ENCODE data around the gene PAGR1. TPM values are rescaled to one million over a fixed set of nuclear protein-coding genes. Genes with fewer than 3 reads are reported as not detected.
"Not testable (repeated sequence)": the region's sequence is repeated elsewhere in the genome, so short reads cannot be mapped to it uniquely, and the experiment has no call there.

Gene PAGR1
- total RNA-seq, result 22.3 to 40.2 TPM (median 23.0 TPM) in 3 replicates
- long read RNA-seq, transcript PAGR1-201 (3 exons, 1,702 nt), result major isoform, 124 of 124 reads
- long read RNA-seq, partial matches to known transcripts, result 0 of 124 reads
- long read RNA-seq, other reads (novel, unspliced or antisense), result 0 of 124 reads

DNA sequence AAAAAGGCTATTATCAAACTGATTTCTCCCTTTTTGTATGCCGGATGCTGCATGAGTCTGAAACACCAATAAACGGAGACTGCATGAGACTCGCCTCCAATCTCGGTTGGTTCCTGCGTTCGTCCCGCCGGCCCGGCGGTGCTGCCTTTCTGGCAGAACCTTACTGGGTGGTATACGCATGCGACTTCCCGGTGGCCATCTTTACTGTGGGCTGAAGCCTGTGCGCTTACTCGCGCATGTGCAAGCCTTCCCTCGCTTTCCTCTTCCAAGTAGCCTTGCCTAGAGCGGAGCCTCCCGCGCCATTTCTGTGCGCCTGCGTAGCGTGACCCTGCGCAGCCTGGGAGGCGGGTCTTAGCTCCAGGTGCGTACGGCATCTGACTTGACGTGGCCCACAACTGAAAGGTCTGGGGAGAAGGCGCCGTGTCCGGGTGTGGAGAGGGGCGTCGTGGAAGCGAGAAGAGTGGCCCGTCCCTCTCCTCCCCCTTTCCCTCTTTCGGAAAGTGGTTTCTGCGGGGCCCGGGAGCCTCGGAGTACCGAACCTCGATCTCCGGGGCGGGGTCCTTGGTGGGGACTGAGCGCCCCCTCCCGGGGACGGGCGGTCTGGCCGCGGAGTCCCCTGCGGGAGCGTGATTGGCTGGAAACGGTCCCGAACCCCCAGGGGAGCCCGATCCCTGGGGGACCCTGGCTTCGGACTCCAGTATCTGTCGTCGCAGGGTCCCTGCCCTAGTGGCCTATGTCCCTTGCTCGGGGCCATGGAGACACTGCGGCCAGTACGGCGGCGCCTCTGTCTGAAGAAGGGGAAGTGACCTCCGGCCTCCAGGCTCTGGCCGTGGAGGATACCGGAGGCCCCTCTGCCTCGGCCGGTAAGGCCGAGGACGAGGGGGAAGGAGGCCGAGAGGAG is at the start of gene PAGR1:
PAGR1 (plus strand) TSS at position 360 of the 901 bp plus-strand sequence; CDS start at position 734, 374 bp downstream.
- H3K4me1 Mint-ChIP-seq (ENCODE audit: low read depth), result peaks cover 69% of the 10 kb centered on the region

DNA sequence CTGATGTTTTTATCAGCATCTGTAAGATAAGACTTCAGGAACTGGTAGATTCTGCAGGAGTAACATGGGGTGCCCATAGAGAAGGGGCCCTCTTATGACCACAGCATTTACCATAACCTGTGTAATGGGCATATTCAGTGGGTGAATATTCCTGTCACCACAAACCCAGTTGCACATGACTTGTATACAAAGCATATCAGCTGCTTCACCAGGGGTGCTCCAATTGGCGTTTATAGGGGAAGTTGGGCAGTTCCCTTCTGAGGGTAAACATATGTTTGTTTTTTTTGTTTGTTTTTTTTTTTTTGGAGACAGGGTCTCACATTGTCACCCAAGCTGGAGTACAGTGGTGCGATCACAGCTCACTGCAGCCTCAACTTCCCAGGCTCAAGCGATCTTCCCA is 49.4 kb upstream of the PAGR1 start:
- Mint-ChIP-seq H3K27ac (ENCODE audit: unreplicated experiment) (no peak overlapping the region), H3K4me3 (ENCODE audit: unreplicated experiment) (no peak overlapping the region), H3K27me3 (ENCODE audit: low read depth) (peaks cover 8% of the 10 kb centered on the region), H3K9me3 (ENCODE audit: low read depth) (no peaks in the 10 kb centered on the region), H3K36me3 (ENCODE audit: low read depth) (no peaks in the 10 kb centered on the region), H3K4me1 (ENCODE audit: low read depth) (no peaks in the 10 kb centered on the region)
- TF ChIP-seq CTCF (IDR thresholded peaks at IDR 0.05), result no peak
- DNase-seq (ENCODE audit: low spot score), result no peak

More for the DNA sequence above, at the start of gene PAGR1:
- Mint-ChIP-seq H3K27ac (ENCODE audit: unreplicated experiment) (peak within 1 kb of the TSS; percentile 95), H3K9me3 (ENCODE audit: low read depth) (no peaks in the 10 kb centered on the region), H3K4me3 (ENCODE audit: unreplicated experiment) (peak within 1 kb of the TSS; percentile 88), H3K36me3 (ENCODE audit: low read depth) (peaks cover 11% of the 10 kb centered on the region), H3K27me3 (ENCODE audit: low read depth) (no peaks in the 10 kb centered on the region)
- DNase-seq (ENCODE audit: low spot score), result no peak
- TF ChIP-seq CTCF (IDR thresholded peaks at IDR 0.05), result peak; percentile 99

- no peak for DNase-seq (ENCODE audit: low spot score)
- no peak overlapping the region for H3K4me3 Mint-ChIP-seq (ENCODE audit: unreplicated experiment)
- H3K9me3 Mint-ChIP-seq (ENCODE audit: low read depth), result no peaks in the 10 kb centered on the region
- H3K27me3 Mint-ChIP-seq (ENCODE audit: low read depth), result peaks cover 8% of the 10 kb centered on the region
- H3K27ac Mint-ChIP-seq (ENCODE audit: unreplicated experiment), result no peak overlapping the region
- H3K4me1 Mint-ChIP-seq (ENCODE audit: low read depth), result no peaks in the 10 kb centered on the region
- no peaks in the 10 kb centered on the region for H3K36me3 Mint-ChIP-seq (ENCODE audit: low read depth)
- TF ChIP-seq CTCF (IDR thresholded peaks at IDR 0.05), result no peak
Measured at GRCh38 chr16:29767062-29767461, 48.9 kb upstream of the PAGR1 start.

DNA sequence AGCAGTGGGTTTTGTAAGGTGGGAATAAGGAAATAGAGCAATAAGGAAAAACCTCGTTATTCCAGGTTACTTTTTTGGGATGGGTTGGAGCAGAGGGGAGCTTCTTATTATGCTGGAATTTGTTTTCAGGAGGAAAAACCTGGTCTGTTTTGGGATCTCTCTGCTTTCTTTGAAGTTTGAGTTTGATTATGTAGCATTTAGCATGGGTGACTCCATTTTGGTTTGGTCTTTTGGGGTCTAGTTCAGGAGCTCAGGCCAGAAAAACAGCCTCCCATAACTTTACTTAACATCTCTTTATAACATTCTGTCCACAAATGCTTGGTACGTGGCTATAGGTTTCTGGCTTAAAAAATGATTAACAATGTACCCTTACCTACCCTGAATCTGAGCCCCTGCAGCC is 46.4 kb upstream of the PAGR1 start:
- H3K36me3 Mint-ChIP-seq (ENCODE audit: low read depth), result no peaks in the 10 kb centered on the region
- TF ChIP-seq CTCF (IDR thresholded peaks at IDR 0.05), result no peak
- no peak for DNase-seq (ENCODE audit: low spot score)
- H3K27ac Mint-ChIP-seq (ENCODE audit: unreplicated experiment), result no peak overlapping the region
- H3K9me3 Mint-ChIP-seq (ENCODE audit: low read depth), result no peaks in the 10 kb centered on the region
- peaks cover 7% of the 10 kb centered on the region for H3K27me3 Mint-ChIP-seq (ENCODE audit: low read depth)
- no peaks in the 10 kb centered on the region for H3K4me1 Mint-ChIP-seq (ENCODE audit: low read depth)
- no peak overlapping the region for H3K4me3 Mint-ChIP-seq (ENCODE audit: unreplicated experiment)

GRCh38 chr16:29770250-29770929 is 45.6 kb upstream of the PAGR1 start:
- H3K4me3 Mint-ChIP-seq (ENCODE audit: unreplicated experiment), result no peak overlapping the region
- no peak for DNase-seq (ENCODE audit: low spot score)
- H3K9me3 Mint-ChIP-seq (ENCODE audit: low read depth), result no peaks in the 10 kb centered on the region
- H3K36me3 Mint-ChIP-seq (ENCODE audit: low read depth), result no peaks in the 10 kb centered on the region
- no peak for TF ChIP-seq CTCF (IDR thresholded peaks at IDR 0.05)
- H3K27ac Mint-ChIP-seq (ENCODE audit: unreplicated experiment), result no peak overlapping the region
- peaks cover 4% of the 10 kb centered on the region for H3K27me3 Mint-ChIP-seq (ENCODE audit: low read depth)
- H3K4me1 Mint-ChIP-seq (ENCODE audit: low read depth), result no peaks in the 10 kb centered on the region

GRCh38 chr16:29772330-29772729 is 43.6 kb upstream of the PAGR1 start:
- not testable (repeated sequence) for H3K4me3 Mint-ChIP-seq (ENCODE audit: unreplicated experiment); DNase-seq (ENCODE audit: low spot score); H3K36me3 Mint-ChIP-seq (ENCODE audit: low read depth); H3K9me3 Mint-ChIP-seq (ENCODE audit: low read depth); H3K27me3 Mint-ChIP-seq (ENCODE audit: low read depth); H3K27ac Mint-ChIP-seq (ENCODE audit: unreplicated experiment); H3K4me1 Mint-ChIP-seq (ENCODE audit: low read depth)
